Activated CD4-positive, alpha-beta memory T cell treated with anti-CD3 and anti-CD28 coated beads, Interleukin-2, amount 10 ng/mL, durations not matched to agents 7 days and 5 days (primary cell): ENCODE measurements around the gene PSMB4. TPM values are rescaled to one million over a fixed set of nuclear protein-coding genes. Genes with fewer than 3 reads are reported as not detected.
A peak's percentile ranks its signal among the peaks of the same experiment; 100 is the strongest.
"Not testable (repeated sequence)": the region's sequence is repeated elsewhere in the genome, so short reads cannot be mapped to it uniquely, and the experiment has no call there.

ENCODE experiments used
- CTCF ChIA-PET: fragments of 350-600 bp; sonication (Branson Sonifier 250); formaldehyde crosslinking; loops from one replicate; lab custom pipeline; 2021; ENCODE audit warnings: antibody characterized with exemption, inconsistent platforms; lab: Charles Lee
- POLR2A ChIA-PET: fragments of 350-600 bp; sonication (Branson Sonifier 250); formaldehyde crosslinking; loops from one replicate; lab custom pipeline; 2021; ENCODE audit warnings: antibody characterized with exemption; lab: Charles Lee
- DNase-seq: peaks from one replicate; pipeline ENCODE4 v3.0.0-alpha.2; 2020
- H3K27ac Mint-ChIP-seq: one replicate; pipeline ENCODE4 v1.8.0; 2021; ENCODE audit warnings: mild to moderate bottlenecking, mixed read lengths
- H3K27me3 Mint-ChIP-seq: one replicate; pipeline ENCODE4 v1.8.0; 2021; ENCODE audit warnings: mixed read lengths
- H3K36me3 Mint-ChIP-seq: one replicate; pipeline ENCODE4 v1.8.0; 2021; ENCODE audit warnings: low read depth, mixed read lengths
- H3K4me1 Mint-ChIP-seq: one replicate; pipeline ENCODE4 v1.8.0; 2021; ENCODE audit warnings: mixed read lengths
- H3K4me3 Mint-ChIP-seq: one replicate; pipeline ENCODE4 v1.8.0; 2021; ENCODE audit warnings: mild to moderate bottlenecking, mixed read lengths
- H3K9me3 Mint-ChIP-seq: one replicate; pipeline ENCODE4 v1.8.0; 2021; ENCODE audit warnings: mixed read lengths
- total RNA-seq, 2 experiments: library from RNA; stranded (reverse); gene quantifications; one replicate each; pipeline ENCODE4 v1.2.3, GENCODE V29; 2021

Gene PSMB4
- total RNA-seq, 2 experiments from 2014 or later = 280 to 282 TPM

GRCh38 chr1:151425103-151425502 is 25.7 kb downstream of the PSMB4 start:
- H3K27ac Mint-ChIP-seq = no peak overlapping the region
- H3K9me3 Mint-ChIP-seq = no peaks in the 10 kb centered on the region
- no peak for DNase-seq
- H3K27me3 Mint-ChIP-seq = no peaks in the 10 kb centered on the region
- CTCF ChIA-PET = interaction anchor here (0.5 to 1.1 kb wide), 3 partner anchors 12 to 413 kb away, joined by 3 to 6 read pairs (median 3); no protein-coding TSS in a partner anchor
- no peak overlapping the region for H3K4me3 Mint-ChIP-seq
- POLR2A ChIA-PET = interaction anchor here (1.9 kb wide), 1 partner anchor 26 kb away, joined by 5 read pairs; the partner anchor contains the start of gene PSMB4
- no peaks in the 10 kb centered on the region for H3K4me1 Mint-ChIP-seq
- peaks cover 60% of the 10 kb centered on the region for H3K36me3 Mint-ChIP-seq

GRCh38 chr1:151428068-151428467 is 28.7 kb downstream of the PSMB4 start:
- CTCF ChIA-PET = interaction anchor here (0.6 to 1.1 kb wide), 2 partner anchors 125 to 166 kb away, joined by 3 read pairs; no protein-coding TSS in a partner anchor
- no peaks in the 10 kb centered on the region for H3K27me3 Mint-ChIP-seq
- POLR2A ChIA-PET = no interaction called here
- H3K4me1 Mint-ChIP-seq = no peaks in the 10 kb centered on the region
- peaks cover 45% of the 10 kb centered on the region for H3K36me3 Mint-ChIP-seq
- no peak overlapping the region for H3K27ac Mint-ChIP-seq
- DNase-seq = no peak
- H3K9me3 Mint-ChIP-seq = no peaks in the 10 kb centered on the region
- no peak overlapping the region for H3K4me3 Mint-ChIP-seq

- H3K4me3 Mint-ChIP-seq, H3K27ac Mint-ChIP-seq, CTCF ChIA-PET, H3K27me3 Mint-ChIP-seq, H3K9me3 Mint-ChIP-seq, DNase-seq: not testable (repeated sequence)
- POLR2A ChIA-PET = interaction anchor here (1.1 kb wide), 1 partner anchor 35 kb away, joined by 3 read pairs; the partner anchor contains the start of gene PSMB4
- Mint-ChIP-seq H3K4me1 (peaks cover 20% of the 10 kb centered on the region), H3K36me3 (peaks cover 14% of the 10 kb centered on the region)
Measured at GRCh38 chr1:151433827-151434226, 34.5 kb downstream of the PSMB4 start.

GRCh38 chr1:151435174-151435573 is 35.8 kb downstream of the PSMB4 start:
- H3K27me3 Mint-ChIP-seq = no peaks in the 10 kb centered on the region
- POLR2A ChIA-PET = no interaction called here
- H3K9me3 Mint-ChIP-seq = no peaks in the 10 kb centered on the region
- CTCF ChIA-PET = interaction anchor here (0.6 to 1.5 kb wide), 2 partner anchors 9 to 82 kb away, joined by 3 to 5 read pairs; no protein-coding TSS in a partner anchor
- H3K27ac Mint-ChIP-seq = no peak overlapping the region
- no peak overlapping the region for H3K4me3 Mint-ChIP-seq
- H3K4me1 Mint-ChIP-seq = peaks cover 24% of the 10 kb centered on the region
- peaks cover 13% of the 10 kb centered on the region for H3K36me3 Mint-ChIP-seq
- no peak for DNase-seq

- peaks cover 25% of the 10 kb centered on the region for H3K36me3 Mint-ChIP-seq
- H3K27me3 Mint-ChIP-seq = no peaks in the 10 kb centered on the region
- H3K4me1 Mint-ChIP-seq = peaks cover 37% of the 10 kb centered on the region
- no peak for DNase-seq
- H3K9me3 Mint-ChIP-seq = no peaks in the 10 kb centered on the region
- H3K4me3 Mint-ChIP-seq = no peak overlapping the region
- ChIA-PET CTCF (interaction anchor here (0.7 to 1.4 kb wide), 3 partner anchors 12 to 157 kb away, joined by 3 to 7 read pairs (median 4); no protein-coding TSS in a partner anchor), POLR2A (no interaction called here)
- no peak overlapping the region for H3K27ac Mint-ChIP-seq
Measured at GRCh38 chr1:151436985-151437384, 37.6 kb downstream of the PSMB4 start.

GRCh38 chr1:151437396-151437795 is 38.0 kb downstream of the PSMB4 start:
- H3K27me3 Mint-ChIP-seq, H3K9me3 Mint-ChIP-seq, H3K27ac Mint-ChIP-seq, H3K4me3 Mint-ChIP-seq, POLR2A ChIA-PET, DNase-seq: not testable (repeated sequence)
- CTCF ChIA-PET = interaction anchor here (1.1 to 1.4 kb wide), 2 partner anchors 13 to 156 kb away, joined by 4 to 7 read pairs; no protein-coding TSS in a partner anchor
- H3K4me1 Mint-ChIP-seq = peaks cover 37% of the 10 kb centered on the region
- peaks cover 25% of the 10 kb centered on the region for H3K36me3 Mint-ChIP-seq

DNA sequence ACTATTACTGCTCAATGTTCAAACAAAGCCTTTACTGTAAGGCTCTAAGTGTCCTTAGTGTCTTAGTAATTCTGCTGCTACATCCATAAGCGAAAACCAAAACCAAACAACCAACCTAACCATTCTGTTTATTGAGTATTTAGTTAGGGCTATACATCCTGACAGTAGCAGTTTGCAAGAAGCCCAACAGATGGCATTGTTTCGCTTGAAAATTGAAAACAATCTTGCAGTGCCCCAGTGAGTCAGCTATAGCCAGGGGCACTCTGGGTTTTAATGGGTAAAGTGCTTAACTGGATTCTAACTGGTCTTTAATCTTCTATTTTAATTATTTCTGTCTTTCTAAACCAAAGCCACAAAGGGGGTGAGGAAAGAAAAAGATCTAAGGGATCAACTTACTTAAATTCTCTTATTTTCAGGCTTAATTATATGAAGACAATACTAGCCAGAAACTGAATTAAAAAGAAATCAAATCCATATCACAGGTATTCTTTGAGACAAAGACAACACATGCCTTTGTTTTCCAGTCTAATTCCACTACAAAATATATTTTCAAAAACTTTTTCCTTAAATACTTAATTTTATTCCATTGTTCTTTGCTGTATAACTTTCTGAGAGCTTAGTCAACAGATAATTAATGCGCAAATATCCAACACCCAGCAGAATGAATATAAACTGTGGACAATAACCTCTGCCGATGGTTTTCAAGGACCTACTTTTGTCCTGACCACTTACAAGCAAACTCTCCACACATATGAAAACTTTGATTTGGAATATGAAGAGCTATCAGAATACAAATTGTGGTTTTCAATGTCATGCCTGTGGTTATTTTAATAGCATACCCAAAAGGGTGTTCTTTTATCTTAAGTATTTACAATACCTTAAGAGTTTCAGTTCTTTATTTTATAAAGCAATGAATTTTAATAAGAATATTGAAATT is 44.7 kb downstream of the PSMB4 start:
- H3K27me3 Mint-ChIP-seq = no peaks in the 10 kb centered on the region
- no peaks in the 10 kb centered on the region for H3K9me3 Mint-ChIP-seq
- peaks cover 54% of the 10 kb centered on the region for H3K4me1 Mint-ChIP-seq
- H3K27ac Mint-ChIP-seq = no peak overlapping the region
- POLR2A ChIA-PET = interaction anchor here (0.7 to 1.5 kb wide), 6 partner anchors 10 to 162 kb away, joined by 3 to 6 read pairs (median 3); partner anchors contain the start of gene ZNF687
- peaks cover 18% of the 10 kb centered on the region for H3K36me3 Mint-ChIP-seq
- H3K4me3 Mint-ChIP-seq = no peak overlapping the region
- CTCF ChIA-PET = interaction anchor here (0.6 to 2.5 kb wide), 20 partner anchors 9 to 634 kb away, joined by 3 to 9 read pairs (median 4); partner anchors contain the start of genes CGN and PI4KB
- peak; percentile 72 for DNase-seq

DNA sequence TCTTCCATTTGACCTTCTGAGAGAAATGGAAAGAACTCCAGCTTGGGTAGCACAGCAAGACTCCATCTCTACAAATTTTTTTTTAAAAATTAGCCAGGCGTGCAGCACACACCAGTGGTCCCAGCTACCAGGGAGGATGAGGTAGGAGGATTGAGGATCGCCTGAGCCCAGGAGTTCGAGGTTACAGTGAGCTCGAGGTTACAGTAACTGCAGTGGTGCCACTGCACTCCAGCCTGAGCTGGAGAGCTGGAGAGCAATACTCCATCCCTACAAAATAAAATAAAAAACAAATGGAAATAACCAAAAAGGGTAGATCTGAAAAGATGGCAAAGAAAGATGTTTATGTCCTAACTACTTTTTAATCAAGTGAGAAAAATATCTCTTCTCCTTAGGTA is 45.4 kb downstream of the PSMB4 start:
- POLR2A ChIA-PET = interaction anchor here (0.7 to 1.5 kb wide), 6 partner anchors 9 to 163 kb away, joined by 3 to 6 read pairs (median 3); partner anchors contain the start of gene ZNF687
- H3K27ac Mint-ChIP-seq = no peak overlapping the region
- H3K9me3 Mint-ChIP-seq = no peaks in the 10 kb centered on the region
- H3K4me3 Mint-ChIP-seq = no peak overlapping the region
- CTCF ChIA-PET = interaction anchor here (0.8 to 2.5 kb wide), 12 partner anchors 10 to 557 kb away, joined by 3 to 9 read pairs (median 4); partner anchors contain the start of genes CGN and PI4KB
- no peak for DNase-seq
- peaks cover 52% of the 10 kb centered on the region for H3K4me1 Mint-ChIP-seq
- no peaks in the 10 kb centered on the region for H3K27me3 Mint-ChIP-seq
- peaks cover 18% of the 10 kb centered on the region for H3K36me3 Mint-ChIP-seq

DNA sequence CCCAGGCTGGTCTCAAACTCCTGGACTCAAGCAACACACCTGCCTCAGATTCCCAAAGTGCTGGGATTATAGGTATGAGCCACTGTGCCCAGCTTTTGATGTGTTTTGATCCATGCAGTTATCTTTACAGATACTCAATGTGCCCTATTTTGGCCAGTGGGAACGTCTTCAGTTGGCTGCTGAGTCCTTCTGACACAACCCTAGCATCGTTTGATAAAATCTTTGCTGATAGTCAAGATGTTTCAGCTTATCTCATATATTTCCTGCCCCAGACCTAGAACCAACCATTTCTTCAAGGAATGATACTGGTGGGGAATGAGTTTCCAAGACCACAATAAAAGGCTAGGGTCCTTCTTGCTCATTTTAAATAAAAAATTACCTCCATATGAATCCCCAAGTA is 48.3 kb downstream of the PSMB4 start:
- POLR2A ChIA-PET = interaction anchor here (1.2 to 1.3 kb wide), 2 partner anchors 12 to 120 kb away, joined by 3 read pairs; partner anchors contain the start of genes PI4KB and POGZ
- H3K36me3 Mint-ChIP-seq = peaks cover 7% of the 10 kb centered on the region
- DNase-seq = no peak
- H3K27me3 Mint-ChIP-seq = no peaks in the 10 kb centered on the region
- H3K27ac Mint-ChIP-seq = no peak overlapping the region
- CTCF ChIA-PET = interaction anchor here (1.2 to 1.5 kb wide), 2 partner anchors 147 to 196 kb away, joined by 3 to 5 read pairs; no protein-coding TSS in a partner anchor
- no peak overlapping the region for H3K4me3 Mint-ChIP-seq
- H3K9me3 Mint-ChIP-seq = no peaks in the 10 kb centered on the region
- H3K4me1 Mint-ChIP-seq = peaks cover 41% of the 10 kb centered on the region

Other genes starting within 250 kb of the PSMB4 start
- 10 to 100 TPM; 31.2 to 32.0 TPM for gene TNFAIP8L2, start 242.9 kb upstream of the PSMB4 start, total RNA-seq
- 1 to 10 TPM; 2.0 to 2.1 TPM for gene LYSMD1, start 233.7 kb upstream of the PSMB4 start, total RNA-seq
- 10 to 100 TPM; 63.5 to 67.9 TPM for gene SCNM1, start 233.4 kb upstream of the PSMB4 start, total RNA-seq
- 1 to 10 TPM; 1.5 to 1.9 TPM for gene TMOD4, start 223.6 kb upstream of the PSMB4 start, total RNA-seq
- 10 to 100 TPM; 76.1 to 78.8 TPM for gene VPS72, start 209.4 kb upstream of the PSMB4 start, total RNA-seq
- gene PIP5K1A, start 201.0 kb upstream of the PSMB4 start, total RNA-seq = 10 to 100 TPM; 53.9 to 61.1 TPM
- gene PSMD4, start 144.8 kb upstream of the PSMB4 start, total RNA-seq = 100 to 1,000 TPM; 178 to 188 TPM
- gene ZNF687, start 117.3 kb upstream of the PSMB4 start, total RNA-seq = 10 to 100 TPM; 31.4 to 32.6 TPM
- 10 to 100 TPM; 71.2 to 72.9 TPM for gene PI4KB, start 72.2 kb upstream of the PSMB4 start, total RNA-seq
- 10 to 100 TPM; 96.2 to 99.3 TPM for gene RFX5, start 52.3 kb upstream of the PSMB4 start, total RNA-seq
- not detected for gene SELENBP1, start 26.9 kb upstream of the PSMB4 start, total RNA-seq
- gene POGZ, start 59.9 kb downstream of the PSMB4 start, total RNA-seq = 10 to 100 TPM; 67.2 to 73.2 TPM
- gene CGN, start 111.8 kb downstream of the PSMB4 start, total RNA-seq = under 1 TPM; 0.43 to 0.96 TPM
- gene TUFT1, start 140.7 kb downstream of the PSMB4 start, total RNA-seq = 1 to 10 TPM; 4.5 to 4.9 TPM
- gene SNX27, start 212.5 kb downstream of the PSMB4 start, total RNA-seq = 10 to 100 TPM; 28.9 to 29.6 TPM